GM12878 (cell line): Measurements from ENCODE around the gene PLEKHA7. TPM values are rescaled to one million over a fixed set of nuclear protein-coding genes. Genes with fewer than 3 reads are reported as not detected.

ENCODE experiments used
- ATAC-seq: fragments of 200-7000 bp; cut with Tn5 transposase; 3 replicates; pipeline ENCODE4 v1.9.1; 2020; ENCODE audit warnings: mild to moderate bottlenecking, moderate library complexity
- BruUV-seq: library from RNA; stranded (reverse); fragments of 400-500 nt; replicated peaks from 2 replicates; lab custom pipeline; 2021; lab: Mats Ljungman, UMichigan
- CTCF ChIA-PET: fragments of 300-600 bp; sonication (Branson Sonifier 250); formaldehyde crosslinking; extraction: SDS; loops from one replicate; lab custom pipeline; 2021; ENCODE audit warnings: inconsistent platforms; lab: Yijun Ruan, JAX
- POLR2A ChIA-PET: fragments of 350-600 bp; formaldehyde crosslinking; extraction: SDS; loops from one replicate; lab custom pipeline; 2021; ENCODE audit warnings: inconsistent platforms; lab: Charles Lee
- RAD21 ChIA-PET: fragments of 300-600 bp; sonication (Branson Sonifier 250); formaldehyde crosslinking; loops from one replicate; lab custom pipeline; 2023; ENCODE audit warnings: antibody characterized with exemption; ENCODE audit not compliant: unreplicated experiment; lab: Charles Lee
- SMC1A ChIA-PET: fragments of 300-600 bp; sonication (Branson Sonifier 250); formaldehyde crosslinking; loops from one replicate; lab custom pipeline; 2023; ENCODE audit not compliant: unreplicated experiment, uncharacterized antibody; lab: Charles Lee
- DNase-seq: peaks from one replicate; pipeline ENCODE4 v3.0.0-alpha.2; 2011; ENCODE audit warnings: low read depth, low spot score
- FAIRE-seq: peaks from 3 replicates; lab custom pipeline; 2011; peaks lifted over from hg19 to GRCh38; lab: Jason Lieb, UNC
- H2AFZ ChIP-seq: 2 replicates; pipeline ENCODE4 v1.6.0; 2011; ENCODE audit warnings: low read depth, low read length, control low read depth; ENCODE audit not compliant: control insufficient read depth
- H3K27ac ChIP-seq: 2 replicates; pipeline ENCODE4 v1.5.1; 2011; ENCODE audit warnings: control low read depth; ENCODE audit not compliant: control insufficient read depth, insufficient read depth
- H3K27me3 ChIP-seq, 2 experiments: replicated peaks in 1 of 2; 2 replicates each; pipeline versions ENCODE4 v1.6.0 to v1.6.1; 2011; ENCODE audit warnings: low read length in 1 of 2; ENCODE audit not compliant: control insufficient read depth in 2 of 2, insufficient read depth in 2 of 2
- H3K36me3 ChIP-seq, 2 experiments: 2 replicates each; pipeline ENCODE4 v1.5.1; 2011; ENCODE audit warnings: low read length in 1 of 2; ENCODE audit not compliant: control insufficient read depth in 2 of 2, insufficient read depth in 2 of 2
- H3K4me1 ChIP-seq: 2 replicates; pipeline ENCODE4 v1.6.1; 2011; ENCODE audit warnings: mild to moderate bottlenecking, low read length, moderate library complexity, mixed read lengths; ENCODE audit not compliant: control insufficient read depth, insufficient read depth
- H3K4me2 ChIP-seq: 2 replicates; pipeline ENCODE4 v1.6.0; 2011; ENCODE audit warnings: control low read depth; ENCODE audit not compliant: control insufficient read depth, insufficient read depth
- H3K4me3 ChIP-seq: fragments of 200-600 bp; sonication (generic); 2 replicates; pipeline ENCODE4 v1.5.1; 2016
- H3K79me2 ChIP-seq: 2 replicates; pipeline ENCODE4 v1.6.0; 2011; ENCODE audit warnings: low read length; ENCODE audit not compliant: control insufficient read depth, insufficient read depth
- H3K9ac ChIP-seq: 2 replicates; pipeline ENCODE4 v1.8.0; 2011; ENCODE audit warnings: low read length, control low read depth, mixed read lengths; ENCODE audit not compliant: control insufficient read depth, insufficient read depth
- H3K9me3 ChIP-seq: replicated peaks from 3 replicates; pipeline ENCODE4 v1.5.1; 2011; ENCODE audit warnings: mild to moderate bottlenecking, low read length; ENCODE audit not compliant: control insufficient read depth, insufficient read depth
- H4K20me1 ChIP-seq: 2 replicates; pipeline ENCODE4 v1.6.0; 2011; ENCODE audit not compliant: control insufficient read depth, insufficient read depth
- BMI1 ChIP-seq: fragments of 450-650 bp; IDR thresholded peaks from 2 replicates; pipeline ENCODE4 v1.6.1; 2016; ENCODE audit warnings: mild to moderate bottlenecking, moderate library complexity, borderline replicate concordance
- HDAC6 ChIP-seq: fragments of 200-600 bp; sonication (generic); IDR thresholded peaks from one replicate; pipeline ENCODE4 v1.8.0; 2017; ENCODE audit warnings: antibody characterized with exemption; ENCODE audit not compliant: unreplicated experiment
- JUNB ChIP-seq: IDR thresholded peaks from 2 replicates; pipeline ENCODE4 v1.6.1; 2016; ENCODE audit warnings: antibody characterized with exemption, mild to moderate bottlenecking
- MTA2 ChIP-seq: fragments of 450-650 bp; IDR thresholded peaks from 2 replicates; pipeline ENCODE4 v1.6.1; 2016; ENCODE audit warnings: low read depth, mild to moderate bottlenecking, moderate library complexity
- NFYA ChIP-seq: IDR thresholded peaks from 2 replicates; pipeline ENCODE4 v1.6.1; 2011; ENCODE audit warnings: low read depth, mild to moderate bottlenecking, low read length, improper control_type of control experiment, borderline replicate concordance
- ZNF384 ChIP-seq: IDR thresholded peaks from 2 replicates; pipeline ENCODE4 v1.6.1; 2012; ENCODE audit warnings: low read depth, mild to moderate bottlenecking, low read length, improper control_type of control experiment, borderline replicate concordance
- in situ Hi-C: fragments of 300-500 bp; cut with MboI; formaldehyde crosslinking; loops from 9 replicates; pipeline ENCODE4 v1.14.3; 2018; ENCODE audit warnings: mixed read lengths
- intact Hi-C: fragments of 100-400 bp; cut with micrococcal nuclease; formaldehyde crosslinking; loops from one replicate; pipeline ENCODE4 v1.14.2; 2022; ENCODE audit not compliant: unreplicated experiment
- polyA plus RNA-seq, 11 experiments: library from polyadenylated mRNA; depleted of rRNA in 4 of 11; unstranded in 6 of 11; stranded (reverse) in 5 of 11; fragments of >200 nt; fragmentation: Nextera tagmentation in 4 of 11; fragmentation: Illumina TruSeq in 1 of 11; extraction: Ambion mirVana in 4 of 11; extraction: Trizol in 1 of 11; gene quantifications; 1 replicate in 1 of 11; 2 replicates in 10 of 11; pipeline versions ENCODE4 v1.2.1 to v1.2.3, GENCODE V29; 2011 to 2016; ENCODE audit warnings: inconsistent platforms in 2 of 11, missing spikeins in 2 of 11, low read depth in 1 of 11
- total RNA-seq, 4 experiments: library from RNA; depleted of rRNA in 3 of 4; stranded (reverse); fragments of >200 nt in 3 of 4; fragmentation: Illumina TruSeq in 1 of 4; extraction: Trizol in 1 of 4; gene quantifications; 2 replicates each; pipeline versions ENCODE4 v1.2.1 to v1.2.3, GENCODE V29; 2013 to 2021
- TF ChIP-seq, protein P1 (sequence below): fragments of 450-650 bp; IDR thresholded peaks from 2 replicates; pipeline ENCODE4 v1.6.1; 2018; ENCODE audit warnings: borderline replicate concordance, mild to moderate bottlenecking; ENCODE audit not compliant: partially characterized antibody
- TF ChIP-seq, protein P2 (sequence below): IDR thresholded peaks from 2 replicates; pipeline ENCODE4 v1.6.1; 2012; ENCODE audit warnings: improper control_type of control experiment, low read depth, low read length; ENCODE audit not compliant: insufficient replicate concordance
- TF ChIP-seq, protein P3 (sequence below): fragments of 450-650 bp; IDR thresholded peaks from 2 replicates; pipeline ENCODE4 v1.6.1; 2014; ENCODE audit warnings: mild to moderate bottlenecking
- TF ChIP-seq, protein P4 (sequence below): fragments of 150-350 bp; IDR thresholded peaks from 2 replicates; pipeline ENCODE4 v1.6.1; 2016; ENCODE audit warnings: low read depth, low read length

Gene PLEKHA7
- total and polyA plus RNA-seq, 10 of the 15 experiments (the other 5 are each of a cell fraction or from before 2014, with no cell fraction given) = 0.45 to 5.3 (median 2.1) TPM

DNA sequence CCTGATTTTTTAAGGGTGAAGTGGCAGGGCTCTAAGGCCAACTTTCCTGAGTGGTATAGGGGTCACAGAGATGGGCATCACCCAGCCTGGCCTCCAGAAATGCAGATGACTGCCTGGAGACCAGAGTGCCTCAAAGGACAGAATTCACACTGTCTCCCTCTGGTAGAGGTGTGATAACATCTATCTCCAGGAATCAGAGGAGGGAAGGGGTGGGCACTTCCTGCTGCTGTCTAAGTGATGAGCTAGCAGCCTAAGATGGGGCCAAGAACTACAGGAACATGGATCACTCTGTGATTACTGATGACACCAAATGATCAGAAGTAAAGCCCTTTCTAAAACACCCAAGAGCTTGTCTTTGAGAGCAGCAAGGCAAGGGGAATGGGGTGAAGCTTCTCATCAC lies 213.8 kb downstream of the PLEKHA7 start (continued):
- TF ChIP-seq, protein P1, sequence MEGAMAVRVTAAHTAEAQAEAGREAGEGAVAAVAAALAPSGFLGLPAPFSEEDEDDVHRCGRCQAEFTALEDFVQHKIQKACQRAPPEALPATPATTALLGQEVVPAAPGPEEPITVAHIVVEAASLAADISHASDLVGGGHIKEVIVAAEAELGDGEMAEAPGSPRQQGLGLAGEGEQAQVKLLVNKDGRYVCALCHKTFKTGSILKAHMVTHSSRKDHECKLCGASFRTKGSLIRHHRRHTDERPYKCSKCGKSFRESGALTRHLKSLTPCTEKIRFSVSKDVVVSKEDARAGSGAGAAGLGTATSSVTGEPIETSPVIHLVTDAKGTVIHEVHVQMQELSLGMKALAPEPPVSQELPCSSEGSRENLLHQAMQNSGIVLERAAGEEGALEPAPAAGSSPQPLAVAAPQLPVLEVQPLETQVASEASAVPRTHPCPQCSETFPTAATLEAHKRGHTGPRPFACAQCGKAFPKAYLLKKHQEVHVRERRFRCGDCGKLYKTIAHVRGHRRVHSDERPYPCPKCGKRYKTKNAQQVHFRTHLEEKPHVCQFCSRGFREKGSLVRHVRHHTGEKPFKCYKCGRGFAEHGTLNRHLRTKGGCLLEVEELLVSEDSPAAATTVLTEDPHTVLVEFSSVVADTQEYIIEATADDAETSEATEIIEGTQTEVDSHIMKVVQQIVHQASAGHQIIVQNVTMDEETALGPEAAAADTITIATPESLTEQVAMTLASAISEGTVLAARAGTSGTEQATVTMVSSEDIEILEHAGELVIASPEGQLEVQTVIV = no peak
- TF ChIP-seq HDAC6 = no peak

DNA sequence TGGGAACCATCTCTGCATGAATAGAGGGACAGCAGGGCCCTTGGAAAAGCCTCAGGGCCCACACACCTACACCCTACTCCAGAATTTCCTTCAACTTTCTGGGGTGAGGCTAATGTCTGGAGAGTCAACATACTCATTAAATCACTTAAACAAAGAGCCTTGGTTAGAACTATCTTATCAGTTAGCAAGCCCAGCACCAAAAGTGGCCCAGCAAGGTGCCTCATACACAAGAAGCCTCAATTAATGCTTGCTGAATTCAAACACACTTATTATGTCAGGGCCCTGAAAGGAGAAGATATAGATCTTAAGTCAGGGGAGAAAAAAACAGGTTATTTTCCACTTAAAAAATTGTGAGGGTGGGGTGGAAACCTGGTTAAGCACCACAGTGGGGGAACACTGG lies 214.3 kb downstream of the PLEKHA7 start:
- SMC1A ChIA-PET = no interaction called here
- H3K4me1 ChIP-seq = 0 out of 2 replicates have a peak, but pooled peaks cover 4% of the 10 kb centered on the region
- no peaks in the 10 kb centered on the region for H4K20me1 ChIP-seq
- FAIRE-seq (no peak), ATAC-seq (no peak), DNase-seq (no peak)
- no peaks in the 10 kb centered on the region for H3K36me3 ChIP-seq
- CTCF ChIA-PET = interaction anchor here (1.5 to 2.3 kb wide), 3 partner anchors 12 to 21 kb away, joined by 5 to 11 read pairs (median 8); no protein-coding TSS in a partner anchor
- H3K79me2 ChIP-seq = no peaks in the 10 kb centered on the region
- H3K27ac ChIP-seq = no peak overlapping the region
- RAD21 ChIA-PET = no interaction called here
- no peak overlapping the region for H3K9ac ChIP-seq
- BruUV-seq = no TSS peak
- no peaks in the 10 kb centered on the region for H3K9me3 ChIP-seq
- H2AFZ ChIP-seq = no peak overlapping the region
- in situ Hi-C loops = no loop called here
- H3K4me3 ChIP-seq = no peak overlapping the region
- H3K27me3 ChIP-seq = 0 out of 4 replicates have a peak, but pooled peaks cover 0 to 2% of the 10 kb centered on the region in 2 experiments
- H3K4me2 ChIP-seq = no peak overlapping the region
- POLR2A ChIA-PET = no interaction called here
- intact Hi-C loops = no loop called here
- TF ChIP-seq, protein P2, sequence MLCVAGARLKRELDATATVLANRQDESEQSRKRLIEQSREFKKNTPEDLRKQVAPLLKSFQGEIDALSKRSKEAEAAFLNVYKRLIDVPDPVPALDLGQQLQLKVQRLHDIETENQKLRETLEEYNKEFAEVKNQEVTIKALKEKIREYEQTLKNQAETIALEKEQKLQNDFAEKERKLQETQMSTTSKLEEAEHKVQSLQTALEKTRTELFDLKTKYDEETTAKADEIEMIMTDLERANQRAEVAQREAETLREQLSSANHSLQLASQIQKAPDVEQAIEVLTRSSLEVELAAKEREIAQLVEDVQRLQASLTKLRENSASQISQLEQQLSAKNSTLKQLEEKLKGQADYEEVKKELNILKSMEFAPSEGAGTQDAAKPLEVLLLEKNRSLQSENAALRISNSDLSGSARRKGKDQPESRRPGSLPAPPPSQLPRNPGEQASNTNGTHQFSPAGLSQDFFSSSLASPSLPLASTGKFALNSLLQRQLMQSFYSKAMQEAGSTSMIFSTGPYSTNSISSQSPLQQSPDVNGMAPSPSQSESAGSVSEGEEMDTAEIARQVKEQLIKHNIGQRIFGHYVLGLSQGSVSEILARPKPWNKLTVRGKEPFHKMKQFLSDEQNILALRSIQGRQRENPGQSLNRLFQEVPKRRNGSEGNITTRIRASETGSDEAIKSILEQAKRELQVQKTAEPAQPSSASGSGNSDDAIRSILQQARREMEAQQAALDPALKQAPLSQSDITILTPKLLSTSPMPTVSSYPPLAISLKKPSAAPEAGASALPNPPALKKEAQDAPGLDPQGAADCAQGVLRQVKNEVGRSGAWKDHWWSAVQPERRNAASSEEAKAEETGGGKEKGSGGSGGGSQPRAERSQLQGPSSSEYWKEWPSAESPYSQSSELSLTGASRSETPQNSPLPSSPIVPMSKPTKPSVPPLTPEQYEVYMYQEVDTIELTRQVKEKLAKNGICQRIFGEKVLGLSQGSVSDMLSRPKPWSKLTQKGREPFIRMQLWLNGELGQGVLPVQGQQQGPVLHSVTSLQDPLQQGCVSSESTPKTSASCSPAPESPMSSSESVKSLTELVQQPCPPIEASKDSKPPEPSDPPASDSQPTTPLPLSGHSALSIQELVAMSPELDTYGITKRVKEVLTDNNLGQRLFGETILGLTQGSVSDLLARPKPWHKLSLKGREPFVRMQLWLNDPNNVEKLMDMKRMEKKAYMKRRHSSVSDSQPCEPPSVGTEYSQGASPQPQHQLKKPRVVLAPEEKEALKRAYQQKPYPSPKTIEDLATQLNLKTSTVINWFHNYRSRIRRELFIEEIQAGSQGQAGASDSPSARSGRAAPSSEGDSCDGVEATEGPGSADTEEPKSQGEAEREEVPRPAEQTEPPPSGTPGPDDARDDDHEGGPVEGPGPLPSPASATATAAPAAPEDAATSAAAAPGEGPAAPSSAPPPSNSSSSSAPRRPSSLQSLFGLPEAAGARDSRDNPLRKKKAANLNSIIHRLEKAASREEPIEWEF = no peak
- TF ChIP-seq, protein P3, sequence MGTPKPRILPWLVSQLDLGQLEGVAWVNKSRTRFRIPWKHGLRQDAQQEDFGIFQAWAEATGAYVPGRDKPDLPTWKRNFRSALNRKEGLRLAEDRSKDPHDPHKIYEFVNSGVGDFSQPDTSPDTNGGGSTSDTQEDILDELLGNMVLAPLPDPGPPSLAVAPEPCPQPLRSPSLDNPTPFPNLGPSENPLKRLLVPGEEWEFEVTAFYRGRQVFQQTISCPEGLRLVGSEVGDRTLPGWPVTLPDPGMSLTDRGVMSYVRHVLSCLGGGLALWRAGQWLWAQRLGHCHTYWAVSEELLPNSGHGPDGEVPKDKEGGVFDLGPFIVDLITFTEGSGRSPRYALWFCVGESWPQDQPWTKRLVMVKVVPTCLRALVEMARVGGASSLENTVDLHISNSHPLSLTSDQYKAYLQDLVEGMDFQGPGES = no peak
- no peak for TF ChIP-seq JUNB
- TF ChIP-seq MTA2 = no peak
- no peak for TF ChIP-seq ZNF384
- TF ChIP-seq NFYA = no peak
- TF ChIP-seq, protein P4, sequence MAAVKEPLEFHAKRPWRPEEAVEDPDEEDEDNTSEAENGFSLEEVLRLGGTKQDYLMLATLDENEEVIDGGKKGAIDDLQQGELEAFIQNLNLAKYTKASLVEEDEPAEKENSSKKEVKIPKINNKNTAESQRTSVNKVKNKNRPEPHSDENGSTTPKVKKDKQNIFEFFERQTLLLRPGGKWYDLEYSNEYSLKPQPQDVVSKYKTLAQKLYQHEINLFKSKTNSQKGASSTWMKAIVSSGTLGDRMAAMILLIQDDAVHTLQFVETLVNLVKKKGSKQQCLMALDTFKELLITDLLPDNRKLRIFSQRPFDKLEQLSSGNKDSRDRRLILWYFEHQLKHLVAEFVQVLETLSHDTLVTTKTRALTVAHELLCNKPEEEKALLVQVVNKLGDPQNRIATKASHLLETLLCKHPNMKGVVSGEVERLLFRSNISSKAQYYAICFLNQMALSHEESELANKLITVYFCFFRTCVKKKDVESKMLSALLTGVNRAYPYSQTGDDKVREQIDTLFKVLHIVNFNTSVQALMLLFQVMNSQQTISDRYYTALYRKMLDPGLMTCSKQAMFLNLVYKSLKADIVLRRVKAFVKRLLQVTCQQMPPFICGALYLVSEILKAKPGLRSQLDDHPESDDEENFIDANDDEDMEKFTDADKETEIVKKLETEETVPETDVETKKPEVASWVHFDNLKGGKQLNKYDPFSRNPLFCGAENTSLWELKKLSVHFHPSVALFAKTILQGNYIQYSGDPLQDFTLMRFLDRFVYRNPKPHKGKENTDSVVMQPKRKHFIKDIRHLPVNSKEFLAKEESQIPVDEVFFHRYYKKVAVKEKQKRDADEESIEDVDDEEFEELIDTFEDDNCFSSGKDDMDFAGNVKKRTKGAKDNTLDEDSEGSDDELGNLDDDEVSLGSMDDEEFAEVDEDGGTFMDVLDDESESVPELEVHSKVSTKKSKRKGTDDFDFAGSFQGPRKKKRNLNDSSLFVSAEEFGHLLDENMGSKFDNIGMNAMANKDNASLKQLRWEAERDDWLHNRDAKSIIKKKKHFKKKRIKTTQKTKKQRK = no peak
- no peak for TF ChIP-seq BMI1
